ENCODE data around the gene TMEM51.
"Not testable (repeated sequence)": the region's sequence is repeated elsewhere in the genome, so short reads cannot be mapped to it uniquely, and the experiment has no call there.

TMEM51 gene

GRCh38 chr1:15155191-15155590 is 1.6 kb downstream of the TMEM51 start:
- DNase-seq, result no peak

DNA sequence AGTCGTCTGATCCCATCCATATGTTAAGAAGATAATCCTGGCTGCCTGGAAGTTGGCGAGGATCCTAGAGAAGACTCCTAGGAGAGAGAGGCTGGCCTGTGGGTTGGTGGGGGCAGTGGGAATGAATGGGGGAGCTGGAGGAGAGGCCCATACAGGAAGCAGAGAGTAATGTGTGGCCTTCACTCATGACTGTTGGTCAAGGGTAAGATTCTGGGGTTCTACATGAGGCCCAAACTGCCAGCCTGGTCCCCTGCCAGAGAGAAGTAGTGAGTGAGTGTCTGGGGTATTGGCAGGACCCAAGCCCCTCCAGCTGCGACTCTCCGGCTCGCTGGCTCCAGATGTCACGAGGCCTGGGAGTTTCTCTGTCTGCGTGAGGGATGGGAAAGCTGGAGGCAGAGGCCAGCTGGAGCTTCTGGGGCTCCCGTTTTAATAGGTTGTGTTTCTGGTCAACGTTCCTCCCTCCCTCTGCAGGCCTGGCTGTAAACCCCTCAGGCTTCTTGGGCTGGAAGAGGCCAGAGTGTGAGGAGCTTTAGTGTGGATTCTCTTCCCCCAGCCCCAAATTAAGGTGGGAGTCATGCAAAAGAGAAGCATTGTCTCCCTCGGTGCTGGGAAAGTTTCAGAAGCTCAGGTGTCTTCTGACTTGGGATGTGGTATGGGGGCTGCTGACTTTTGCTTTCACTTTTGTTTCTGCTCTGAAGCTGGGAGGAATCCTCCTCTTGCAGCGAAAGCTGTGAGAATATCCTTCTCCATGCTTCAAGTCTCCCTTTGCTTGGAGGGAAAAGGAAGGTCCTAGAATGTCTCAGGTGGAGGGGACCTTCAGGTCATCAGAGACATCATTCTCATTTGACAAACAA is 2.6 kb downstream of the TMEM51 start:
- DNase-seq, result peak; percentile 33

DNA sequence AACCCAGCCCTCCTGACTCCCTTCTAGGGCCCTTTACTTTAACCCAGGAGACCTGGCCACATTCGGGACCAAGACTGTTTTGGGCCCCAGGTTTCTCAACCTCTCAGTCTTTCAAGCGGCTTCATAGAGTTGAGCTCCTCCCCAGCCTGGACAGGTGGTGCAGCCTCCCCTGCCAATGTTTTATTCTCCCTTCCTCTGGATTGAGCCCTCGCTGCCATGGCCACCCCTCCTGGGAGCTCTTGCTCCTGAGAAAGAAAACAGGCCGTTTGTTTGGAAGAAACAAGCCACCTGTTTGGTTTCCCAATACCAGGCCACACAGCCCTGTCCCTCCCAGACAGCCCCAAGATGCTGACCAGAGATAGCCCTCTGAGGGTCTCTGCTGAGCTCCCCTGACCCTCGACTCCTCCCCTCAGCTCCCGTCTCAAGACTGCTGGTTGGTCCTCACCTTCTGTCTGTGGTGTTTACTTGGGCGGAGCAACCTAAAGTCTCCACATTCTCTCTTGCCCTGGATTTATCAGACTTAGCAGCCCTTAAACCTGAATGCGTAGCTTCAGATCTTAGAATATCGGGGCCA is 3.3 kb downstream of the TMEM51 start:
- no peak for DNase-seq

- no peak for DNase-seq
Observed at GRCh38 chr1:15157524-15158399, 4.2 kb downstream of the TMEM51 start.

DNA sequence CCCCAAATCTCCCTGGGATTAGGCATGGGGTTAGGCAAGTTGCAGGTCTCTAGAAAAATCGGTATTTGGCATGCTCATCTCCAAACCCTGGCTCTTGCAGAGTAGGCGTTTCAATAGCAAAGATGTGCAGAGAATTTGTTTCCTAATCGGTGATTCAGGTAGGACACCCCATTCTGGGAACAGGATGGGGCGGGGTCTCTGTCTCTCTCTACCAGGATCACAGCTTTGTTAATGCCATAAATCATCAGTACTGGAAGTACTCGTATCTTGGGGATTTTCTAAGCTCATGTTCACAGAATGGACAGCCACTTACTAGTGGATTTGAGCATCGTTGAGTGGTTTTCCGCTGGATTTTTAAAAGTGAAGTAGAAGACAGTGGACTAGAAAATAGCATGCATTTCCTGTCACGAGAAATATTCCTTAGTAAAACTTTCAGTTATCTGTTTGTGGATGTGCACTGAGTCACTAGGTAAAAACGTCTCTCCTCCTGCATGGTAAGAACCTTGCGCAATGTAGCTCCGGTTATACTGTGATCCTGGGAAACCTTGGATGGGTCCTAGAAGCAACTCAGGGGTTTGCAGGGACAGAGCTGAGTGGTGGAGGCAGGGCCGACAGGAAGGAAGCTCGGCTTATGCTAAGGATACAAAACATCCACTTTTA is 5.1 kb downstream of the TMEM51 start:
- DNase-seq, result peak; percentile 69

DNA sequence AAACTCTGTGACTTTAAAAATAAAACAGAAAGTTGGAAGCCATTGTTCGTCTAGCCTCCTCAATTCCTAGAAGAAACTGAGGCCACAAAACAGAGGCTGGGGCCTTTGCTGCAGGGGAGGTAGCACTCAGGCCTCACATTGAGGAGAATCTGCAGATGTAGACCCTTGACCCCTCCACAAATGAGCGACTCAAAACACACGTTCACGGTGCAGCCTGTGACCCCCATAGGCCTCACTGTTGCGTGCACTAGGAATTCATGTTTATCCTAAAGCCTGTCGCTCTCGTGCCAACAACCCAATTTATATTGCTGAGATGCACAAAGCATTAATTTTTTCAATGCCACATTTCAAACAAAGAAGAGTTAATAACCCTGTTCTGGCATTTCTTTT is 5.6 kb downstream of the TMEM51 start:
- no peak for DNase-seq

GRCh38 chr1:15160626-15161025 is 7.1 kb downstream of the TMEM51 start:
- no peak for DNase-seq

GRCh38 chr1:15167386-15167785 is 13.8 kb downstream of the TMEM51 start:
- no peak for DNase-seq

DNA sequence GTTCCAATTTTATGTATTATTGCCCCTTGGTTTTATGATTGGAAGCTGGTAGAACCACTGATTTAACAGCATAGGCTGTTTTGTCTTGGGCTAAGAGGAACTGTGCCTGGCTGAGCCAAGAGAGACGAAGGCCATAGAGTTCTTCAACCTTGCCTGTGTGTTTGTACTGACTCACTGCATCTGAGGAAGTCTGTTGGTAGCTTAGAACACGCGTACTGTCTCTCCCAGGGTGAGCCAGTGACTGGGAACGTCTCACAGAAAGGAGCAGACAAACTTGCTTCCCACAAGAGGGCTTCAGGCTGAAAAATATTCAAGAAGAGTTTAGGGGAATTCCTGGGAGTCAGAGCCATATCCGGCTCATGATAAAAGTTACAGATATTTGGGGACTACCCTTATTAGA is 14.9 kb downstream of the TMEM51 start:
- peak; percentile 59 for DNase-seq

GRCh38 chr1:15170071-15170470 is 16.5 kb downstream of the TMEM51 start:
- no peak for DNase-seq

DNA sequence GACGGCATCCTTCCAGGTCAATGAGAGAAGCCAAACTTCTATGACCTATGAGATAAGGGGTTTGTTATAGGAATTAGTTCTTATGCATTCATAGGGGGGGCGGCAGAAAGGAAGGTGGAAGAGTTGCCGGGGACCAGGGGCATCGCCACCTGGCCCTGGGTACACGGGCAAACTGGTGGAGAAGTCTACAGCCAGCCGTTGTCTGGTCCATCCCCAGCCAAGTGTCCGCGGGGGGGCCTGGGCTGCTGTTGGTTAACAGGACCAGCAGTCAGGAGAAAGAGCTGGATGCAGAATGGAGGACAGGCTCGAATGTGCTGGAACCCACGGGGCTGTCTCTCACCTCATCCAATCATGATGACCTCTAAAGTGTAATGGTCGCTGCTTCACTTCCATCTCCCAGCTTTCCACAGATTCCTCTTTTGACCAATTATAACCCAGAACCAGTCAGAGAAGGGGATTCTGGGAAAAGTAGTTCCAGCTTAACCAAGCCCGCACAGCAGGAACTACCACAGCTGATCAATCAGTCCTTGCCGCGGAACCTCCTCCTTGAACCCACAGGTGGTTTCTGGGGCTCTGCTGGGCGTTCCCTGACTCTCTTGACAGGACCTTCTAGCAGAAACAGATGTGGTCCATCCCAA is 17.8 kb downstream of the TMEM51 start:
- no peak for DNase-seq

DNA sequence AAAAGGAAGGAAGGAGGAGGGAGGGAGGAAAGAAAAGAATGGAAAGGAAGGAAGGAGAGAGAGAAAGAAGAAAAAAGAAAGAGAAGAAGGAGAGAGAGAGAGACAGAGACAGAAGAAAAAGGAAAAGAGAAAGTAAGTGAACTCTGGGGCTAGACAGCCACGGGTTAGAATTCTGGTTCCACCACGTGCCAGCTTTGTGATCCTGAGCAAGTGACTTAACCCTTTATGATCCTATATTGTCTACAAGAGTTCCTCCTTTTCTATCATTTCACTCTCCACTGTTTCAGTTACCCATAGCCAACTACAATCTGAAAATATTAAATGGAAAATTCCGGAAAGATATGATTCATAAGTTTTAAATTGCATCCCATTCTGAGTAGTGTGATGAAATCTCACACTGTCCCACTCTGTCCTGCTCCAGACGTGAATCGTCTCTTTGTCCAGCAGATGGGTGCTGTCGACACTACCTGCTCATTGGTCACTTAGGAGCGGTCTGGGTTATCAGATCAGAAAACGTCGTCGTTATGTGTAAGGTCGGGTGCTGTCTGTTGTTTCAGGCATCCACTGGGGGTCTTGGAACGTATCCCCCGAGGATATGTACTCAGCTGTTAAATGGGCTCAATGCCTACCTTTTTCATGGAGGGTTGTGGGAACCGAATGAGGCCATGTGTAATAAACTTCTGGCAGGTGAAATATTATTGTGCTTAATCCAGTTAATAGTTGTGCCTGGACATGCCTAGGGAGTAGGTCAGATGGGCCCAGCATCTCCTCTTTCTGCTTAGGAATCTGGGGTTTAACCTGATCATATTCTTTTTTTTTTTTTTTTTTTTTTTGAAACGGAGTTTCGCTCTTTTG is 19.1 kb downstream of the TMEM51 start:
- DNase-seq, result peak; percentile 23

GRCh38 chr1:15173863-15174614 is 20.5 kb downstream of the TMEM51 start:
- DNase-seq, result no peak

DNA sequence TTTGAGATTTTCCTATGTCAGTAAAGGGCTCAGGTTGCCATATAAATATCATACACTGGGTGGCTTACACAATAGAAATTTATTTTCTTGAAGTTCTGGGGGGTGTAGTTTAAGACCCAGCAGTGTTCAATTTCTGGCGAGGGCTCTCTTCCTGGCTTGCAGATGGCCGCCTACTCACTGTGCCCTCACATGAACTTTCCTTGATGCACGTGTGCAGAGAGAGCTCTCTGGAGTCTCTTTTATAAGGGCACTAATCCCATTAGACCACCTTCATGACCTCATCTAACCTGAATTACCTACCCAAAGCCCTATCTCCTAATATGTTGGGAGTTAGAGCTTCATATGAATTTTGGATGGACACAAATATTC is 21.1 kb downstream of the TMEM51 start:
- no peak for DNase-seq

- DNase-seq, result not testable (repeated sequence)
Observed at GRCh38 chr1:15175324-15176094, 22.0 kb downstream of the TMEM51 start.

- no peak for DNase-seq
Observed at GRCh38 chr1:15176120-15176519, 22.6 kb downstream of the TMEM51 start.

- DNase-seq, result no peak
Observed at GRCh38 chr1:15176898-15177665, 23.5 kb downstream of the TMEM51 start.

DNA sequence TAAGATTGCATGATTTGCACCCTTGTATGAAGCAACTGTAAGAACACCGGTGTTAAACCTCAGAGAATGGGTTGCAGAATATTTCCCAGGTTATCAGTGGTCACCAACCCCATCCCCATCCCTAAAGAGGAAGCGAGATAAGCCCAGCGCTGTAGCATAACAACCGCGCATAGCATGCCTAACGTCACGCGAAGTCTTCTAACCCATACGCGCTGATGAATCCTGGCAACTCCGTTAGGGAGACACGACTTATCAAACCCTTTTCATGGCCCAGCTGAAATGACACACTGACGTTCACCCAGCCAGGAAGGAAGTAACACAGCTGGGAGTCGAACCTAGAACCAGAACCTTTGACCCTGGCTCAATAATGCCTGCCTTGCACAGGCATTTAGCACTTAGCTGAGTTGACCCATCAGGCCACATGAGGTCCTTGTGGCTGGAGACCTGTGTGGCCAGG is 24.2 kb downstream of the TMEM51 start:
- DNase-seq, result no peak
